ENCODE results near the gene MED12.

GRCh38 chrX:71103110-71103983, 15.0 kb upstream of the MED12 start:
- TF ChIP-seq CTCF (tag by site-specific recombination; IDR thresholded peaks at IDR 0.05), result no peak
- no peak for TF ChIP-seq GFI1B (tag by site-specific recombination; IDR thresholded peaks at IDR 0.05)
- TF ChIP-seq ZNF16 (tag by site-specific recombination; IDR thresholded peaks at IDR 0.05; ENCODE audit: low read depth), result no peak
